AML-193 (cell line): Measurements from ENCODE around the gene SOX8.

Experiments
- DNase-seq, 2 experiments: peaks; one replicate each; lab custom pipeline; 2025; lab: John Stamatoyannopoulos, UW

Gene SOX8

DNA sequence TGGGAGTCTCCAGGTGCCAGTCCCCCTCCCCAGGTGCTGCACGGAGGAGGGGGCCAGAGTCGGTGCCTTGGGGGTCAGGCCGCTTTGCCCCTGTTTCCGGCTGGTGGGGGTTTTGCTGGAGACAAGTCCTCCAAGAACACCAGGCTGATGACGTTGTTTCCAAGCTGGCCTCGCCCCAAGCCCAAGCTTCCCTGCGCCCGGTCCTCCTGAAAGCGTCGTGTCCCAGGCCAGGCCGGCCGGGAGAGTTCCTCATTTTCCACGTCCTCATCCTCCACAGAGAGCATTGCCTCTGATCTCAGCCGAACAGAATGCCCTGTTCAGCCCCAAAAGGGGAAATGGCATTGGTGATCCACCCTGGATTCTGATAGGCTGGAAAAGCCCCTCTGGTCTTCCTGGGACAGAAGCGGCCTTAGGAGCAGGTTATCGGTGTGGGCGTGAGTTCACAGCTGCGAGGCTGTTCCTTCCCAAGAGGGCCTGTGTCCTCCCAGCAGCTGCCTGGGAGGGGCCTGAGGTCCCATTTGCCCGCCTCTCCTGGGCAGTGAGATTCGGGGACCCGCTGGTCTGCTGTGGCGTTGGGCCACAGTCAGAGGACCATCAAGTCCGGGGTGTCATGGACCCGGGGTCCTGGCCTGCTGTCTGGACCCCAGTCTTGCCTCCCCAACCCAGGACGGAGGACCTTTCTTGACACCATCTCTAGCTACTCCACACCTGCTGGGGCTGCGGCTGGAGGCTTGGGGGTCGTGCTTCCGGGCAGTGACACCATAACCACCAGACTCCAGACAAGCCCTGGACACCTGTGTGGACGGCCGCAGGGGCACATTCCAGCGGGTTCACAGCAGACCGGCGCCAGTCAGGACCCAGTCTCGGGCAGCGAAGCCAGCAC, 7.1 kb downstream of the SOX8 start:
- no peak for DNase-seq

DNA sequence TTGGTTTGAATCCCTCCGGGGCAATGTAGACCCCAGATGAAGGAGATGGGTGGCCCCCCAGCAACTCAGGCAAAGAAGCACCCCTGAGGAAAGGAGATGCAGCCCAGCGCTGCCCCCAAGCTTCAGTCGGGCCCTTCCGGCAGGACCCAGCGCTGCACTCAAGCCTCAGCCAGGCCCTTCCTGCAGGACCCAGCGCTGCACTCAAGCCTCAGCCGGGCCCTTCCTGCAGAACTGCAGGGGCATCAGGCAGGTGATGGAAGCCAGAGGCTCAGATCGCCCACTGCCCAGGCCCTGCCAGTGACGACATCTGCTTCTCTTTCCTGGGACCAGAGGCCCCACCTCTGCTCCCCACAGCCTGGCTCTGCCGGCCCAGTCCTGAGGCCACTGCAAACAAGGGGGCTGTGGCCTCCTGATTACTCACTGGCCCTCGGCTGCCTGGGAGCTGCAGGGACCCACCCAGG, 7.8 kb downstream of the SOX8 start:
- no peak for DNase-seq

DNA sequence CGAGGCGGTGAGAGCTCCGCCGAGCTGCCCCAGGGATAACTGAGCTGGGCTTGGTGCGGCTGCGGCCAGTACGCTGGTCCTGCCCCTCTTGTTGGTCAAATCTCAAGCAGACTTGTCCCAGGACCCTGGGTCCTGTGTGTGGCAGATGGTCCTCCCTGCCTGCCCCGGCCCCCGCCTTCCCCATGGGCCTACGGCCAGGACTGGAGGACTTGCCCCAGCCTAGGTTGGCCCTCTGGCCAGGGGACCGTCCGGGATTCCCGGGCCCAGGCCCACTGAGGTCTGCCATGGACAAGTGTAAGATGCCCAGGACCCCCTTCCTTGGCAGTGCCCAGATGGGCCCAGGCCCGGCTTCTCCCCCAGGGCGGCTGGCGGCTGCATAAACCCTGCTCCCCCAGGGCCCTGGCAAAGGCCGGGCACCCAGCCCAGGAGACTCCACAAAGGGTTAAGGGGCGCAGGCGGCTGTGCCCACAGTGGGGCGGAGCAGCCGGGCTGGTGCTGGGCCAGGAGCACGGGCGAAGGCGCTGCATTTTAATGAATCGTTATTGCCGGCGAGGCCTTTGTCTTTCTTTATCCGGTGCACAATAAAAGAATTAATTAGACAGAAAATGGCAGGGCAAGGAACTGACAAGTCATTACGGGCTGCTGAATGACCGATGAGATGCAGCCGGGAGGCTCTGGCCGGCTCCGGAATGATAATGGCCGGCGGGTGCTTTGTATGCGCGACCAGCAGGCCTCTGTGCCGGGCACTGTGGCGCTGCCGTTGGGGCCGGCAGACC, 9.1 kb downstream of the SOX8 start:
- no peak for DNase-seq

DNA sequence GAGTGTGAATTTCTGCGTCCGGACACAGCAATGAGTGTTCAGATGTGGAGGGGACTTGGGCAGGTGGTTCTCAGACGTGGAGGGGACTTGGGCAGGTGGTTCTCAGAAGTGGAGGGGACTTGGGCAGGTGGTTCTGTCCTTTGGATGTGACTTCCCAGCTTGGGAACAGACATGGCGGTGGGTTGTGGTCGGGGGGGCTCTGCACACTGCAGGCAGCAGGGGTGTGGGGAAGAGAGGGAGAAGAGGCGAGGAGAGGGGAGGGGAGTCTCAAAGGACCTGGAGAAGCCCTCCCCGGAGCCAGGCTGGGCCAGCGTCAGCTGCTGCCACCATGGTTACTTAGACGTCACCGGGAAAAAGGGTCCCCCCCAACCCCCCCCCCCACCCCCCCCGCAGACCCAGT, 9.8 kb downstream of the SOX8 start:
- no peak for DNase-seq

DNA sequence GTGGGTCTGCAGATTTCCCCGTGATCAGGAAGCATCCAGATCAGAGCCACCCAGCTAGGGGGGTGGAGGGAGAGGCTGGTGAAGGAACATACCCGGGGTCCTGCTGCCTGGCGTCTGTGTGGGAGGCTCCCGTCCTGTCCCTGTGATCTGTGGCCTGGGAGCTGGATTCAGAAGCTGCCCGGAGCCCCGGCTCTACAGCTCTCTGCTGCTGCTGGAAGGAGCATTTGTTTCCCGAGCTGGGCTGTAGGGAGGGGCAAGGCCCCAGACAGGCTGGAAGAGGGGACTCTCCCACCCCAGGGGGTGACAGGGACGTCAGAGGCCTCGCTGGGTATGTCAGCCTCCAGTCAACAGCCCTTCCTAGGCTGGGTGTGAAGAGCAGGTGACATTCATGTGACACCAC, 10.2 kb downstream of the SOX8 start:
- no peak for DNase-seq

DNA sequence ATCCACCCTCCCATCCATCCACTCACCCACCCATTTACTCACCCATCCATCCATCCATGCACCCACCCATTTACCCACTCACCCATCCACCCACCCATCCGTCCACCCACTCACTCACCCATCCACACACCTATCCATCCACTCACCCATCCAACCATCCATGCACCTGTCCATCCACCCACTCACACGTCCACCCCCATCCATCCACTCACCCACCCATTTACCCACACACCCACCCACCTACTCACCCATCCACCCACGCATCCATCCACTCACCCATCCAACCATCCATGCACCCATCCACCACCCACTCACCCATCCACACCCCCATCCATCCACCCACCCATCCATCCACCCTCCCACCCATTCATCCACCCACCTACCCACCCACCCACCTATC, 12.2 kb downstream of the SOX8 start:
- DNase-seq, result no peak

DNA sequence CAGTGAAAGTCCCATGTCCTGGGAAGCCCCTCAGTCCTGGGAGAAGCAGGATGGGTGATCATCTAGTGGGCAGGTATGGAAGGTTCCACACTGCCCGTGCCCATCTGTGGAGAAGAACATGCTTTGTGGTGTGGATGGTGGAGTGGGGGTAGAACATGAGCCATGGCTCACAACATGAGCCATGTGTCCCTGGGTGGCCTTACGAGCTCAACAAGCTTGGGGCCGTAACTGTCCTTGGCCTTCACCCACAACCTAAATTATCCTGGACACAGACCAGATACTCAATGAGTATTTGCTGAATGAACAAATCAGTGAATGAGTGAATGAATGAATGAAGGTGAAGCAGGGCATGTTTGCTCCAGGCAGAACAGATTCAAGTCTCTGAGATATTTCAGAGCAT, 13.5 kb downstream of the SOX8 start:
- DNase-seq, result no peak

DNA sequence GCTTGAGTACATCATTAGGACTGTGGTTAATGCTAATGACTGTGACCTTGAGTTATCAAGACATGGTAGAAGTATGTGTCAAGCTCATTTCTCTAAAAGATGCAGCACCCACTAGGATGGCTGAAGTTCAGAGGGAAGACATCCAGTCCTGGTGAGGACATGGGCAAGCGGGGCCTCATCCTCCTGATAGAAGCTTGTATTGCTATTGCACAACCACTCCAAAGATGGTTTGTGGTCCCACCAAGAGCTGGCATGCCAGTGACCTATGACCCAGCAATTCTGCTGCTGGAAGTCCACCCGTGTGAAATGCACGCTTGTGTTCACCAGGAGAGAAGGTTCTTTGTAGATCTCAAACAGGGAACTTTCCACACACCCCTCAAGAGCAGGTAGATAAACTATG, 14.2 kb downstream of the SOX8 start:
- DNase-seq, result no peak

DNA sequence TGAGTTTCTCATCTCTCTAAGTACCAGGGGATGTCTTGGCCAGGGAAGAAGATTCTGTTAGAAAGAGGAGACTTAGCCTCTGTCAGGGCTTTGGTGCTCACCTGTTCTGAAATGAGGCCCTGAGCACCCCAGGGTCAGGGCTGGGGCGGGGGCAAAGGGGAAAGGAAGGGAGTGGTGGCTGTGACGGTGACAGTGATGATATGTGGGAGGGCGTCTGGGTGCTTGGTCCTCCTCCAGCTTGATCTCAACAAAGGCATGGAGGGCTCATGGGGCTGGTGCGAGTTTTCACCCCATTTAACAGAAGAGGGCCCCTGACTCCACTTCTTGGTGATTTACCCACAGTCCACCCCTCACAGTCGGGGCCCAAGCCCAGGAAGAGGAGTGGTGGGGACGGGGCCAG, 15.1 kb downstream of the SOX8 start:
- DNase-seq, result no peak

DNA sequence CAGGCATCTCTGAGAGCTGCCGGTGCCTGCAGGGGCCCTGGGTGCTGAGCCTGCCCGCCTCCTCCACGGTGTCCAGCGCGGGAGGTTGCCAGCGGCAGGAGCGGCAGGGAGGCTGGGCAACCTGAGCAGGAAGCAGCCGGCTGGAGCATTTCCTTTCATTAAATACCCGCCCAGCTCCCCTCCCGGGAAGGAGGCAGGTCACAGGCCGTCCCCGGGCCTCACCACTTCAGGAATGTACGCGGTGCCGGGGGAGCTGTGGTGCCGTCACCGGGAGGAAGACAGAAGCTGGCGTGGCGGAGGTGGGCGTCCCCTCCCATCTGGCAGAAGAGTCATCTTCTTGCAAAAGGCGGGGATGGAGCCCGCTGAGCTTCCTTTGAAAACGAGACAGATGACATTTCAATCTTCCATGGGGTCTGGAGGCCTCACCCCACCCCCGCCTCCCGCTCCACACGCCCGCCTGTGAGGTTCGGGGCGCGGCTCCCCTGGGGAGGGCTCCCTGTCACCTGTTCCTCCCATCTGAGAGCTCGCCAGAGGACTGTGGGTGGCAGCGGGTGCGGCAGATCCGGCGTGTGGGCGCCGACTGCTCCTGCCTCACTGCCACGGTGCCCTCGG, 16.0 kb downstream of the SOX8 start:
- DNase-seq, result no peak

DNA sequence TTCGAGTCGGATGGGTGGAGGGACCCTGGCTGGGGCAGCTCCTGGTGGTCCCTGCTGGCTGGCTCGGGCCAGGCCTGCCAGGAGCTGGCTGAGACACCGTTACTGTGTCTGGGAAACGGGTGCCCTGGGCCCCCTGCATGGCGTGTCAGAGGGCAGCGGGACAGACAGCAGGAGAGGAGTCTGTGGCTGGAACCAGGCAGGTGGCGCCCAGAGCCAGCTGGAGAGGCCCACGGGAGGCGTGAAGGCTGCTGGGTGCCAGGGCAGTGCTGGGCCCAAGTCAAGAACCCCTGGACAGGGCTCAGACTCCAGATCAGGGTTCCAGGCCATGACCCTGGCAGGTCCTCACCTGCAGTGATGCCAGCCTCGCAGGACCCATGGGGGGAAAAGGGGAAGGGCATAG, 16.6 kb downstream of the SOX8 start:
- no peak for DNase-seq

DNA sequence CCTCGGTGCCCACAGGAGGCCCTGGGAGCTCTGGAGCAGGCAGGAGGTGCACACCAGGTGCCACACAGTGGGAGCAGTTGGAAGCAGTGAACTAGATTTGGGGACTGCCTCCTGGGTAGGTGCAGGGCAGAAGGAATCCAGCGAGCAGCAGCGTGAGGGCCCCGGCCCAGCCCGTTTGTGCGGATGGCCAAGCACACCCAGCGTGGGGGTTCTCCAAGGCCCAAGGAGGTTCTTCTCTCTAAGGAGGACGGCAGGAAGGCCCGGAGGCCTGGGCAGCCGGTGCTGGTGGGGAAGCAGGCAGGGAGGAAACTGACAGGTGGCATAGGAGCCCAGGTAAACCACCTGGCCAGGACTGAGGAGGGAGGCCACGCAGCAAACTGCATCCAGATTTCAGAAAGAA, 17.0 kb downstream of the SOX8 start:
- no peak for DNase-seq

DNA sequence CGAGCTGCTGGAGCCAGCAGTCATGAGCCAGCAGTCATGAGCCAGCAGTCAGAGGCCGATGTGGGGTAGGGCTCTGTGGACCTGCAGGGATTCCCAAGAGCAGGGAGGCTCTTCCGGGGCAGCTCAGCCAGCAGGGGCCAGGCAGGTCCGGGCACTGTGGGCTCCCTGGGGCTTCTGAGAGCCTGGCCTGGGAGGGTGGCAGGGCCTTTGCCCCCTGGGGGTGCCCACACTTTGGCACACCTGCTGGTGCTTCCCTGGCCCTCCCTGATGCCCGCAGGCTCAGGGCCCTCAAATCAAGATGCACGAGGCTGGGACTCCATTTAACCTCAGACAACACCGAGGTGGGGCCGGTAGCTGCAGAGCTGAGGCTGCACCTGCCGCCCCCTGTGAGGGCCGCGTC, 18.1 kb downstream of the SOX8 start:
- no peak for DNase-seq

DNA sequence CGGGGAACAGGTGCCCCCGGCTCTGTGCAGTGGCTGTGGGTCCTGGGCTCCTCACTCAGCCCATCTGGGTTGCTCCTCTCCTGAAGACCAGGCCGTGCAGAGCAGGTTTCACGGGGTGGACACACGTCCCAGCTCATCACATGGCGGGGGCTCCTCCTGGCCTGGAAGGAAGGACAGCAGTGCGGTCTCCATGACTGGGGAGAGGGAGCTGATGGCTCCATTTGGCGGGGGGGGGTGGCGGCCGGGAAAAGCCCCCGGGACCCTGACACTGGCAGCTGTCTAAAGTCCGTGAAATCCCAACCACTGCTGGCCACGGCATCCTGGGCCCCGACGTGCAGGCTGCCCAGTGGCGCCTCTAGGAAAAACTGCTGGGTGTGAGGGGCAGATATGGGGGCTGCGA, 19.0 kb downstream of the SOX8 start:
- no peak for DNase-seq

DNA sequence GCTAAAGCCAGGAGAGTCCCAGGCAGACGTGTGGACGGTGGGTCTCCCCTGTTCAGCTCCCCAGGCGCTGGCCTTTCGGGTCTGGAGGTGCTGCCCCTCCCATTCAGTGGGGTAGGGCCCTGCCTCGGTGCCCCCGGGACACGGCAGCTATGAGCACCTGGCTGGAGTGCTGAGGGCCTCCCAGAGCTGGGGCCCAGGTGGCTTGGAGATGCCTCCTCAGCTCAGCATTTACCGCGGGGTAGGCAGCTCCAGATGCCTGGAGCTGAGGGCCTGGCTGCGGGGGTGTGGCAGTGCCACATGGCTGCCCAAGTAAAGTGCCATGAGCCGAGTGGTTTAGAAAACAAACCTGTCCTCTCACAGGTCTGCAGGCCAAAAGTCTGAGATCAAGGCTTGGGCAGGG, 19.5 kb downstream of the SOX8 start:
- no peak for DNase-seq

DNA sequence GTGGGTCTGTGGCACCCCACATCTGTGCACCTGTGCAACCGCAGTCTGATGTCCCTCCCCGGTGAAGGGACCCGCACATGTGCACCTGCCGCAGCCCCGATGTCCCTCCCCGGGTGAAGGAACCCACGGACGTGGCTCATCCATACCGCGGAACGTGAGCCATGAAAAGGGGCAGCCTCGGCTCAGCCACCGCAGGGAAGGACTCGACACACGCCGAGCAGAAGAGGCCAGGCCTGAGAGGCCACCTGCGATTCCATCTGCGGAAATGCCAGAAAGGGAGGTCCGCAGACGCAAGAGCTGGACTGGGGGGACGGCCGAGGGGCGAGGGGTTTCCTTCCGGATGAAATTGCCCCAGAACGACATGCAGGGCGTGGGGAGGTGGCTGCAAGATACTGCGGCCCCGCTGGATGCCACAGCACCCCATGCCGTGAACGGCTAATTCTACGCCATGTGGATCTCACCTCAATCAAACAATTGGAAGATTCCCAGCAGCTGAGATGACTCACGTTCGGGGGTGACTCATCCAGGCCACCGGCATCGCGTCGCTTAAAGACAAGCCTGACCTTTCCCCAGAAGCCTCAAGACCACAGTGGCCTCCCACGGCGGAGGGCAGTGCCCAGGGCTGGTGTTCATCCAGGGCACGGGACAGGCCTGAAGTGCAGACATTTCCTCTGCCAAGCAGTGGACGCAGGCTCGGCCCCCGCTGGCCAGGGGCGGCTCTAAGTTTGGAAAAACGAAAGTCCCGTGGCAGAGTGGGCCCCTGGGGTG, 21.0 kb downstream of the SOX8 start:
- DNase-seq, result no peak

DNA sequence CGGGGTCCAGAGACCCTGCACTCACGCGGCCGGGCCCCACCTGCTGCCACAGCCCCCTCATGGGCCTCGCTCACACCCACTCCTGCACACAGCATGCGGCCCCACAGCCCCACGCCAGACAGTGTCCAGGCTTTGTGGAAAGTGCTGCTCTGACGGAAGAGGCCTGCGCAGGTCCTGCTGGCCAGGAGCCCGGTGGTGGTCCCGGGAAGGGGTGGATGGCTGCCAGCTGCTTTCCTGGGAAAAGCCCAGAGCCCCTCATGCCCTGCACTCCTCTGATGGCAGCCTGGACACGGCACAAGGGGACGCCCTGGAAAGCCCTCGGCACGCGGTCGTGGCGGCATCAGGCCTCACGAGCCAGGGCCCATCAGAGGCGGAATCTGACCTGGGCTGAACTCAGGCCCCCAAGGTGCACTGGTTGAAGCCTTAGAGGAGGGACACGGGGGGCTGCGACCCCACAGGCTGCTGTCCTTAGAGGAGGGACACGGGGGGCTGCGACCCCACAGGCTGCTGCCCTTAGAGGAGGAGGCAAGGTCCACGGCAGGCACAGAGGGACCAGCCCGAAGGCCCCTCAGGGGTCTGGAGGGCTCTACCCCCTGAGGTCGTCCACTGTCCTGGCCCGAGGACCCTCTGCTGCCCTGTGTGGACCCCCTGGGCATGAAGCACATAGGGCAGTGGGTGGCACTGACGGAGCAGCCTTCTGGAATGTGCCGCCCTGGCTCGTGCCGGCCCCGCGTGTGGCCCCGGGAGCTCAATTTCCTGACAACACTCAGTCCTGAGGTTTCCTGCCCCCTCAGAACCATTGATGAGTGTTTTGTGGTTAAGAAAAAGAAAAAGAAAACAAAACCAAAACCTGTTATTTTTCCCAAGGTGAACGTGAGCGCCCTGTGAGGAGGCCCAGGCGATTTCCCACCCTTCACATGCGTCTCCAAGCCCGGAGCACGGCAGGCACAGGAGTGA, 22.1 kb downstream of the SOX8 start:
- DNase-seq, result no peak

DNA sequence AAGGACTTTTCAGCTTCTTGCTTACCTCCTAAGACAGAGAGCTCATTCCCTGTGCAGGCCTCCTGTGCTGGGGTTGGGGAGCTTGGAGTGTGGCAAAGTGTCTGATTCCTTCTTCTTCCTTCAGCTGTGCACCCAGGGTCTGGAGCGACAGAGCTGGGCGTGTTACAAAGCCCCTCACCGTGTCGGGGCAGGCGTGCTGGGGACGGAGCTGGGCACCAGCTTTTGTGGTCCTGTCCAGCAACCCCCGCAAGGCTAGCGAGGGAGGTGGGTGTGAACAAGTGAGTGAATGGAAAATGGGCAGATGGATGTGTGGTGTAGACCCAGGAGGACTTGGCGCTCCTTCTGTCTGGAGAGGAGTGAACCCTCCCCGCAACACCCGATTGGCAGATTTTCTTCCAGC, 23.7 kb downstream of the SOX8 start:
- DNase-seq, result no peak

DNA sequence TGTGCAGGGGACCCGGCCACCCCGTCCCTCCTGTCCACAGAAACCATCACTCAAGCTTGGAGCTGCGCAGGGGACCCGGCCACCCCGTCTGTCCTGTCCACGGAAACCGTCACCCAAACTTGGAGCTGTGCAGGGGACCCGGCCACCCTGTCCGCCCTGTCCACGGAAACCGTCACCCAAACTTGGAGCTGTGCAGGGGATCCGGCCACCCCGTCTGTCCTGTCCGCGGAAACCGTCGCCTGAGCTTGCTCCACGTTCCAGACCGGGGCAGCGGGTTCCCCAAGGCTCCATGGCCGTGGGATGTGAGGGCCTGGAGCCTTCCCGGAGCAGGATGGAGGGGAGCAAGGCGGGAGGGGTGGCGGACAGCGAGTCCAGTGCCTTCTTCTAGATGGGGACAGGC, 25.2 kb downstream of the SOX8 start:
- DNase-seq, result no peak

DNA sequence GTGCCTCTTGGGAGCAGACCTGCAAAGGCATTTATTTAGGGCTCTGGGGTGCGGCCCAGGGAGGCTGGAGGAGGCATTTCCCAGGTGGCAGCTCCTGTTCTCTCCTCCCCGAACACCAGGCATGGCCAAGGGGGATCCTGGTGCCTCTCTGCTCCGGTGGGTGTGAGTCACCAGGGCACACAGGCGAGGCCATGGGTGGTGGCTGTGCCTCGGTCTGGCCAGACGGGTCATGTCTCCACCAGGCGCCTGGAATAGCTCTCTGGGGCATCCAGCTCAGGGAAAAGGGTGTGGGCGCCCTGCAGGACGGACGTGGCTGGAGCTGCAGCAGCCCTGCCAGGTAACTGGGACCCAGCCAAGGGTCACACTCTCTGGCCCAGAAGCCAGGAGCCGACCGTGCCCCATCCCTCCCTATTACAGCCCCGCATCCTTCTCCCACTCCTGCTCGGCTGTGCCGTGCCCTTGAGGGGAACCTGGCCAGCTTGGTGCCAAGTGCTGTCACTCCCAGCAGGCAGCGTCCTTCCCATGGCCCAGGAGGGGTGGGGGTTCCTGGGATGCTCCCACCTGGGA, 25.8 kb downstream of the SOX8 start:
- no peak for DNase-seq

DNA sequence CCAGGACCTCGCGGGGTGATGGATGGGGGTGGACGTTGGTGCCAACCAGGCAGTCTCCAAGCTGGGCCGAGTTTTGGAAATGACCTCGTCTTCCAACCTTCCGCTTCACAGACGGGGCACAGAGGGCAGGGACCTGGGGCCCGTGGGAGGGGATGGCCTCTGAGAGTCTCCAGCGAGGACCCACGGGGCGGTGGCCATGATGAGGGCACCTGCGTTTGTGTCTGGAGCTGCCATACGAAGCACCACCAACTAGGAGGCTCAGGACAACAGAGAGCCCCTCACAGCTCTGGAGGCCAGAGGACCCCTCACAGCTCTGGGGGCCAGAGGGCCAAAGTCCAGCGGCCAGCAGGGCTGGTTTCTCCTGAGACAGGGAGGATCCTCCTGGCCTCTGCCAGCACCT, 26.5 kb downstream of the SOX8 start:
- no peak for DNase-seq
